Fibroblast of lung (primary cell): ENCODE results near the gene TRPV2. TPM values are rescaled to one million over a fixed set of nuclear protein-coding genes. Genes with fewer than 3 reads are reported as not detected.
"Not testable (repeated sequence)": the region's sequence is repeated elsewhere in the genome, so short reads cannot be mapped to it uniquely, and the experiment has no call there.

Experiments used
- DNase-seq, 2 donors: peaks; one replicate each; pipeline versions ENCODE4 v3.0.0 to v3.0.0-alpha.2; 2010; ENCODE audit warnings: low read depth in 2 of 2
- H2AFZ ChIP-seq: 2 replicates; pipeline ENCODE4 v1.5.1; 2012; ENCODE audit warnings: low read length, control low read depth, inconsistent platforms
- H3K27ac ChIP-seq: 2 replicates; pipeline ENCODE4 v1.5.1; 2011; ENCODE audit warnings: low read length, control low read depth; ENCODE audit not compliant: insufficient read depth
- H3K27me3 ChIP-seq: 2 replicates; pipeline ENCODE4 v1.5.1; 2011; ENCODE audit warnings: mild to moderate bottlenecking, low read length; ENCODE audit not compliant: control insufficient read depth, insufficient read depth
- H3K36me3 ChIP-seq: 2 replicates; pipeline ENCODE4 v1.5.1; 2011; ENCODE audit warnings: low read length; ENCODE audit not compliant: control insufficient read depth, insufficient read depth
- H3K4me1 ChIP-seq: 2 replicates; pipeline ENCODE4 v1.5.1; 2011; ENCODE audit warnings: low read length; ENCODE audit not compliant: control insufficient read depth, insufficient read depth; ENCODE audit errors: extremely low read depth
- H3K4me2 ChIP-seq: 2 replicates; pipeline ENCODE4 v1.5.1; 2011; ENCODE audit warnings: low read length, control low read depth; ENCODE audit not compliant: insufficient read depth; ENCODE audit errors: extremely low read depth
- H3K4me3 ChIP-seq, 4 experiments: fragments of 200-600 bp in 1 of 4; sonication (generic) in 1 of 4; replicated peaks in 1 of 4; 2 replicates each; pipeline ENCODE4 v1.5.1; 2011 to 2016; ENCODE audit warnings: low read length in 4 of 4, low read depth in 3 of 4, mild to moderate bottlenecking in 3 of 4, control low read depth in 2 of 4, inconsistent platforms in 1 of 4, mixed read lengths in 1 of 4; ENCODE audit not compliant: insufficient read depth in 1 of 4; ENCODE audit errors: control extremely low read depth in 1 of 4
- H3K79me2 ChIP-seq: 2 replicates; pipeline ENCODE4 v1.5.1; 2012; ENCODE audit warnings: mild to moderate bottlenecking, low read length, inconsistent platforms; ENCODE audit not compliant: control insufficient read depth, insufficient read depth
- H3K9ac ChIP-seq: 2 replicates; pipeline ENCODE4 v1.5.1; 2011; ENCODE audit warnings: mild to moderate bottlenecking, low read length, control low read depth; ENCODE audit not compliant: insufficient read depth
- H3K9me3 ChIP-seq: 2 replicates; pipeline ENCODE4 v1.5.1; 2012; ENCODE audit warnings: low read depth, low read length; ENCODE audit not compliant: control insufficient read depth, insufficient read depth
- H4K20me1 ChIP-seq: 2 replicates; pipeline ENCODE4 v1.5.1; 2011; ENCODE audit warnings: low read length; ENCODE audit not compliant: control insufficient read depth, insufficient read depth; ENCODE audit errors: extremely low read depth
- CTCF ChIP-seq, 2 donors: IDR thresholded peaks in 1 of 2; conservative IDR thresholded peaks in 1 of 2; 1 replicate in 1 of 2; 2 replicates in 1 of 2; pipeline ENCODE4 v1.5.1; 2011 to 2012; ENCODE audit warnings: low read length in 2 of 2, control low read depth in 1 of 2, inconsistent platforms in 1 of 2, low read depth in 1 of 2, mild to moderate bottlenecking in 1 of 2
- EZH2 ChIP-seq: IDR thresholded peaks from 2 replicates; pipeline ENCODE4 v1.5.1; 2012; ENCODE audit warnings: low read length, control low read depth, mild to moderate bottlenecking; ENCODE audit errors: missing control alignments
- polyA plus RNA-seq, 2 donors: library from polyadenylated mRNA; depleted of rRNA in 1 of 2; stranded (reverse) in 1 of 2; unstranded in 1 of 2; fragments of >200 nt; gene quantifications; 2 replicates each; pipeline ENCODE4 v1.2.1, GENCODE V29; 2011 to 2012; ENCODE audit warnings: missing spikeins in 1 of 2
- total RNA-seq: library from RNA; depleted of rRNA; stranded (reverse); fragments of >200 nt; gene quantifications from 2 replicates; pipeline ENCODE4 v1.2.1, GENCODE V29; 2014

The TRPV2 gene
- total and polyA plus RNA-seq, 2 donors (not counting 1 experiment from before 2014, with no cell fraction given), result 68.6 to 74.5 TPM

DNA sequence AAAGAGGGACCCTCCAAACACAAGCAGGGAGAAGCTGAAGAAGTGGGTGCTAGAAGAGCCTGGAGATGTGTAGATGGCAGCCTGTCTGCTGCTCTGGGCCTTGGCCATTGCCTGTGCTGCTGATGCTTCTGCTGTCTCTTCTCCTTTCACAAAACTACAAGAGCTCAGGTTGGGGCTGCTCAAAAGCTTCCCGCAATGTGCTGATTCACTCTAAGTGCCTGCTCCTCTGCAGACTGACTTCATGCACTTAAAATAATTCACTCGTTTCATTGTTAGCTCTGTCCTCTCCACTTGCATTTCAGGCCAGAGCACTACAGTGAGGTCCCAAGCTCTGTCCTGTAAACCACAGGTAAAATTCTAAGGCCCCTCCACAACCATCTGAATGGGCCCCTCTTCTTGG is 18.7 kb upstream of the TRPV2 start:
- H3K27ac ChIP-seq, H2AFZ ChIP-seq, H3K4me3 ChIP-seq, DNase-seq, H3K9me3 ChIP-seq, H3K27me3 ChIP-seq, H4K20me1 ChIP-seq, H3K9ac ChIP-seq, H3K4me2 ChIP-seq, H3K4me1 ChIP-seq, H3K79me2 ChIP-seq, H3K36me3 ChIP-seq: not testable (repeated sequence)

GRCh38 chr17:16398270-16399267 is 16.8 kb upstream of the TRPV2 start:
- Histone ChIP-seq H3K4me1 (no peaks in the 10 kb centered on the region), H3K4me2 (no peak overlapping the region), H4K20me1 (no peaks in the 10 kb centered on the region), H3K36me3 (no peaks in the 10 kb centered on the region), H2AFZ (no peak overlapping the region), H3K9me3 (no peaks in the 10 kb centered on the region), H3K27ac (no peak overlapping the region), H3K4me3 (no peak overlapping the region), H3K79me2 (no peaks in the 10 kb centered on the region), H3K27me3 (no peaks in the 10 kb centered on the region), H3K9ac (no peak overlapping the region)
- no peak for DNase-seq
- TF ChIP-seq EZH2 (no peak), CTCF (conservative IDR thresholded peaks at IDR 0.05 in 1 of 2, IDR thresholded peaks at IDR 0.05 in 1 of 2; ENCODE audit: low read depth in 1 of 2, low read length in 2 of 2) (no peak)

DNA sequence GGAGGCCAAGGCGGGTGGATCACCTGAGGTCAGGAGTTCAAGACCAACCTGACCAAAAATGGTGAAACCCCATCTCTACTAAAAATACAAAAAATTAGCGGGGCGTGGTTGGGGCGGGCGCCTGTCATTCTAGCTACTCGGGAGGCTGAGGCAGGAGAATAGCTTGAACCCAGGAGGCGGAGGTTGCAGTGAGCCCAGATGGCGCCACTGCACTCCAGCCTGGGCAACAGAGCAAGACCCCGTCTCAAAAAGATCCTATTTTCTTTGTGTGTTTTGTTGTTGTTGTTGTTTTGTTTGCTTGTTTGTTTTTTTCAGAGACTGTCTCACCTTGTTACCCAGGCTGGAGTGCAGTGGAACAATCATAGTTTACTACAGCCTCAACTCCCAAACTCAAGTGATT is 11.5 kb upstream of the TRPV2 start:
- H3K9ac ChIP-seq, H4K20me1 ChIP-seq, DNase-seq, H3K4me3 ChIP-seq, H3K27ac ChIP-seq, H2AFZ ChIP-seq, H3K9me3 ChIP-seq, H3K27me3 ChIP-seq, H3K79me2 ChIP-seq, H3K4me2 ChIP-seq, H3K36me3 ChIP-seq, H3K4me1 ChIP-seq: not testable (repeated sequence)
